GM23338 (cell line): ENCODE results near the gene RASSF7.

Experiments used
- CREB1 ChIP-seq: fragments of 250-450 bp; sonication (Bioruptor Pico); IDR thresholded peaks from 2 replicates; pipeline ENCODE4 v1.5.0; 2020; ENCODE audit warnings: low read depth, mild to moderate bottlenecking, moderate library complexity
- CTCF ChIP-seq, 2 experiments: fragments of 200-600 bp in 1 of 2; sonication (generic) in 1 of 2; conservative IDR thresholded peaks; 2 replicates each; pipeline versions ENCODE4 v1.5.1 to v1.6.1; 2016 to 2017; ENCODE audit warnings: antibody characterized with exemption in 2 of 2, low read depth in 2 of 2, mild to moderate bottlenecking in 2 of 2, moderate library complexity in 1 of 2
- EZH2 ChIP-seq: fragments of 200-600 bp; sonication (generic); IDR thresholded peaks from one replicate; pipeline ENCODE4 v1.8.0; 2017; ENCODE audit warnings: antibody characterized with exemption, mild to moderate bottlenecking, low read depth; ENCODE audit not compliant: unreplicated experiment
- EZH2phosphoT487 ChIP-seq: fragments of 200-600 bp; sonication (generic); IDR thresholded peaks from one replicate; pipeline ENCODE4 v1.8.1; 2018; ENCODE audit warnings: antibody characterized with exemption; ENCODE audit not compliant: unreplicated experiment
- JUNB ChIP-seq: IDR thresholded peaks from one replicate; pipeline ENCODE4 v1.6.1; 2016; ENCODE audit warnings: antibody characterized with exemption; ENCODE audit not compliant: unreplicated experiment
- NANOG ChIP-seq: IDR thresholded peaks from 2 replicates; pipeline ENCODE4 v1.6.1; 2016; ENCODE audit warnings: antibody characterized with exemption, borderline replicate concordance
- POLR2AphosphoS5 ChIP-seq: IDR thresholded peaks from 2 replicates; pipeline ENCODE4 v1.6.1; 2016; ENCODE audit warnings: antibody characterized with exemption, low read depth
- STAT1 ChIP-seq: IDR thresholded peaks from one replicate; pipeline ENCODE4 v1.6.1; 2016; ENCODE audit warnings: antibody characterized with exemption; ENCODE audit not compliant: unreplicated experiment
- ZNF331 ChIP-seq: fragments of 250-450 bp; sonication (Bioruptor Pico); IDR thresholded peaks from 2 replicates; pipeline ENCODE4 v1.5.0; 2020; ENCODE audit warnings: low read depth, mild to moderate bottlenecking, moderate library complexity
- TF ChIP-seq, protein P1 (sequence below): IDR thresholded peaks from one replicate; pipeline ENCODE4 v1.6.1; 2018; ENCODE audit warnings: antibody characterized with exemption; ENCODE audit not compliant: unreplicated experiment
- TF ChIP-seq, protein P2 (sequence below): IDR thresholded peaks from 2 replicates; pipeline ENCODE4 v1.6.1; 2016; ENCODE audit warnings: antibody characterized with exemption

DNA sequence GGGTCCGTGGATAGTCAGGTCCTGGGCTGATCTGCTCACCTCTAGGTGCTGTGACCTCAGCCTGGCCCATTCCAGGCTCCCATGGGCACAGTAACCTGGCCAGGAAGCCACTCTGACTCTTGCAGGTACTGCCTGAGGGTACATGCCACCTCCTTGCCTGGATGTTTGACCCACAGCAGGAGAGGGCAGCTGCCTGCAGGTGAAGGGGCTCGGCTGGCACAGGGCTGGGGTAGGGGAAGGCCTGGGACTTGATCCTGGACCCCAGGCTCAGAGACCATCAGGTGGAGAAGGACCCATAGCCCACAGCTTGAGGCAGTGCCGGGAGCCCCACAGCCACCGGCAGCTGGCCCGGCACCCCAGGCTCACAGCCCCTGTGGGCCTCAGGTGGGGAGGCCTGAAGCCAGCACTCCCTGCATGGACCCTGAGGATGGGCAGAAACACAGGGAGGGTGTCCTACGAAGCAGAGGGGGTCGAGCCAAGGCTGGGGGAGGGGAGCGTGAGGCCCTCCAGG lies 20.7 kb upstream of the RASSF7 start:
- TF ChIP-seq CTCF (conservative IDR thresholded peaks at IDR 0.05; ENCODE audit: low read depth in 2 of 2): no peak
- no peak for TF ChIP-seq JUNB
- TF ChIP-seq POLR2AphosphoS5: no peak
- TF ChIP-seq EZH2: no peak
- TF ChIP-seq ZNF331 (CRISPR knock-in tag): no peak
- TF ChIP-seq, protein P1, sequence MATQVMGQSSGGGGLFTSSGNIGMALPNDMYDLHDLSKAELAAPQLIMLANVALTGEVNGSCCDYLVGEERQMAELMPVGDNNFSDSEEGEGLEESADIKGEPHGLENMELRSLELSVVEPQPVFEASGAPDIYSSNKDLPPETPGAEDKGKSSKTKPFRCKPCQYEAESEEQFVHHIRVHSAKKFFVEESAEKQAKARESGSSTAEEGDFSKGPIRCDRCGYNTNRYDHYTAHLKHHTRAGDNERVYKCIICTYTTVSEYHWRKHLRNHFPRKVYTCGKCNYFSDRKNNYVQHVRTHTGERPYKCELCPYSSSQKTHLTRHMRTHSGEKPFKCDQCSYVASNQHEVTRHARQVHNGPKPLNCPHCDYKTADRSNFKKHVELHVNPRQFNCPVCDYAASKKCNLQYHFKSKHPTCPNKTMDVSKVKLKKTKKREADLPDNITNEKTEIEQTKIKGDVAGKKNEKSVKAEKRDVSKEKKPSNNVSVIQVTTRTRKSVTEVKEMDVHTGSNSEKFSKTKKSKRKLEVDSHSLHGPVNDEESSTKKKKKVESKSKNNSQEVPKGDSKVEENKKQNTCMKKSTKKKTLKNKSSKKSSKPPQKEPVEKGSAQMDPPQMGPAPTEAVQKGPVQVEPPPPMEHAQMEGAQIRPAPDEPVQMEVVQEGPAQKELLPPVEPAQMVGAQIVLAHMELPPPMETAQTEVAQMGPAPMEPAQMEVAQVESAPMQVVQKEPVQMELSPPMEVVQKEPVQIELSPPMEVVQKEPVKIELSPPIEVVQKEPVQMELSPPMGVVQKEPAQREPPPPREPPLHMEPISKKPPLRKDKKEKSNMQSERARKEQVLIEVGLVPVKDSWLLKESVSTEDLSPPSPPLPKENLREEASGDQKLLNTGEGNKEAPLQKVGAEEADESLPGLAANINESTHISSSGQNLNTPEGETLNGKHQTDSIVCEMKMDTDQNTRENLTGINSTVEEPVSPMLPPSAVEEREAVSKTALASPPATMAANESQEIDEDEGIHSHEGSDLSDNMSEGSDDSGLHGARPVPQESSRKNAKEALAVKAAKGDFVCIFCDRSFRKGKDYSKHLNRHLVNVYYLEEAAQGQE: no peak
- TF ChIP-seq EZH2phosphoT487: no peak
- TF ChIP-seq, protein P2, sequence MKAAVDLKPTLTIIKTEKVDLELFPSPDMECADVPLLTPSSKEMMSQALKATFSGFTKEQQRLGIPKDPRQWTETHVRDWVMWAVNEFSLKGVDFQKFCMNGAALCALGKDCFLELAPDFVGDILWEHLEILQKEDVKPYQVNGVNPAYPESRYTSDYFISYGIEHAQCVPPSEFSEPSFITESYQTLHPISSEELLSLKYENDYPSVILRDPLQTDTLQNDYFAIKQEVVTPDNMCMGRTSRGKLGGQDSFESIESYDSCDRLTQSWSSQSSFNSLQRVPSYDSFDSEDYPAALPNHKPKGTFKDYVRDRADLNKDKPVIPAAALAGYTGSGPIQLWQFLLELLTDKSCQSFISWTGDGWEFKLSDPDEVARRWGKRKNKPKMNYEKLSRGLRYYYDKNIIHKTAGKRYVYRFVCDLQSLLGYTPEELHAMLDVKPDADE: no peak
- TF ChIP-seq CREB1: no peak
- no peak for TF ChIP-seq NANOG
- TF ChIP-seq STAT1: no peak
